ENCODE measurements around the gene RBP3.

- no peak for TF ChIP-seq CTCF (optimal IDR thresholded peaks at IDR 0.05 in 1 of 3, IDR thresholded peaks at IDR 0.05 in 1 of 3, conservative IDR thresholded peaks at IDR 0.05 in 1 of 3; ENCODE audit: extremely low read depth in 1 of 3, insufficient read depth in 2 of 3, low read length in 3 of 3)
- no peak for TF ChIP-seq EZH2 (IDR thresholded peaks at IDR 0.05; ENCODE audit: low read length)
These were observed 6.7 kb downstream of the RBP3 start for GRCh38 chr10:47354900-47355299.

Measured in keratinocyte (primary cell).